GM12878 (cell line): Measurements from ENCODE around the gene KIFAP3. TPM values are rescaled to one million over a fixed set of nuclear protein-coding genes. Genes with fewer than 3 reads are reported as not detected.

Experiments
- ATAC-seq: fragments of 200-7000 bp; cut with Tn5 transposase; 3 replicates; pipeline ENCODE4 v1.9.1; 2020; ENCODE audit warnings: mild to moderate bottlenecking, moderate library complexity
- BruUV-seq: library from RNA; stranded (reverse); fragments of 400-500 nt; replicated peaks from 2 replicates; lab custom pipeline; 2021; lab: Mats Ljungman, UMichigan
- CTCF ChIA-PET: fragments of 300-600 bp; sonication (Branson Sonifier 250); formaldehyde crosslinking; extraction: SDS; loops from one replicate; lab custom pipeline; 2021; ENCODE audit warnings: inconsistent platforms; lab: Yijun Ruan, JAX
- POLR2A ChIA-PET: fragments of 350-600 bp; formaldehyde crosslinking; extraction: SDS; loops from one replicate; lab custom pipeline; 2021; ENCODE audit warnings: inconsistent platforms; lab: Charles Lee
- RAD21 ChIA-PET: fragments of 300-600 bp; sonication (Branson Sonifier 250); formaldehyde crosslinking; loops from one replicate; lab custom pipeline; 2023; ENCODE audit warnings: antibody characterized with exemption; ENCODE audit not compliant: unreplicated experiment; lab: Charles Lee
- SMC1A ChIA-PET: fragments of 300-600 bp; sonication (Branson Sonifier 250); formaldehyde crosslinking; loops from one replicate; lab custom pipeline; 2023; ENCODE audit not compliant: unreplicated experiment, uncharacterized antibody; lab: Charles Lee
- DNase-seq: peaks from one replicate; pipeline ENCODE4 v3.0.0-alpha.2; 2011; ENCODE audit warnings: low read depth, low spot score
- FAIRE-seq: peaks from 3 replicates; lab custom pipeline; 2011; peaks lifted over from hg19 to GRCh38; lab: Jason Lieb, UNC
- H2AFZ ChIP-seq: 2 replicates; pipeline ENCODE4 v1.6.0; 2011; ENCODE audit warnings: low read depth, low read length, control low read depth; ENCODE audit not compliant: control insufficient read depth
- H3K27ac ChIP-seq: 2 replicates; pipeline ENCODE4 v1.5.1; 2011; ENCODE audit warnings: control low read depth; ENCODE audit not compliant: control insufficient read depth, insufficient read depth
- H3K27me3 ChIP-seq, 2 experiments: replicated peaks in 1 of 2; 2 replicates each; pipeline versions ENCODE4 v1.6.0 to v1.6.1; 2011; ENCODE audit warnings: low read length in 1 of 2; ENCODE audit not compliant: control insufficient read depth in 2 of 2, insufficient read depth in 2 of 2
- H3K36me3 ChIP-seq, 2 experiments: 2 replicates each; pipeline ENCODE4 v1.5.1; 2011; ENCODE audit warnings: low read length in 1 of 2; ENCODE audit not compliant: control insufficient read depth in 2 of 2, insufficient read depth in 2 of 2
- H3K4me1 ChIP-seq: 2 replicates; pipeline ENCODE4 v1.6.1; 2011; ENCODE audit warnings: mild to moderate bottlenecking, low read length, moderate library complexity, mixed read lengths; ENCODE audit not compliant: control insufficient read depth, insufficient read depth
- H3K4me2 ChIP-seq: 2 replicates; pipeline ENCODE4 v1.6.0; 2011; ENCODE audit warnings: control low read depth; ENCODE audit not compliant: control insufficient read depth, insufficient read depth
- H3K4me3 ChIP-seq: fragments of 200-600 bp; sonication (generic); 2 replicates; pipeline ENCODE4 v1.5.1; 2016
- H3K79me2 ChIP-seq: 2 replicates; pipeline ENCODE4 v1.6.0; 2011; ENCODE audit warnings: low read length; ENCODE audit not compliant: control insufficient read depth, insufficient read depth
- H3K9ac ChIP-seq: 2 replicates; pipeline ENCODE4 v1.8.0; 2011; ENCODE audit warnings: low read length, control low read depth, mixed read lengths; ENCODE audit not compliant: control insufficient read depth, insufficient read depth
- H3K9me3 ChIP-seq: replicated peaks from 3 replicates; pipeline ENCODE4 v1.5.1; 2011; ENCODE audit warnings: mild to moderate bottlenecking, low read length; ENCODE audit not compliant: control insufficient read depth, insufficient read depth
- H4K20me1 ChIP-seq: 2 replicates; pipeline ENCODE4 v1.6.0; 2011; ENCODE audit not compliant: control insufficient read depth, insufficient read depth
- ASH2L ChIP-seq: fragments of 300-600, 200-600 bp; sonication (generic); IDR thresholded peaks from 2 replicates; pipeline ENCODE4 v1.6.1; 2017; ENCODE audit warnings: low read depth, mild to moderate bottlenecking, borderline replicate concordance
- ATF7 ChIP-seq: fragments of 450-650 bp; IDR thresholded peaks from 2 replicates; pipeline ENCODE4 v1.6.1; 2016; ENCODE audit warnings: low read depth, mild to moderate bottlenecking
- BCL11A ChIP-seq: IDR thresholded peaks from 2 replicates; pipeline ENCODE4 v1.6.1; 2011; ENCODE audit warnings: low read depth, low read length
- LARP7 ChIP-seq: fragments of 450-650 bp; IDR thresholded peaks from 2 replicates; pipeline ENCODE4 v1.6.1; 2017; ENCODE audit warnings: mild to moderate bottlenecking
- NFIC ChIP-seq: IDR thresholded peaks from 2 replicates; pipeline ENCODE4 v1.6.1; 2012; ENCODE audit warnings: low read depth, mild to moderate bottlenecking, inconsistent platforms, low read length, moderate library complexity
- NR2C1 ChIP-seq: fragments of 450-650 bp; IDR thresholded peaks from 2 replicates; pipeline ENCODE4 v1.6.1; 2017; ENCODE audit warnings: antibody characterized with exemption, mild to moderate bottlenecking, moderate library complexity
- NR2F1 ChIP-seq: fragments of 450-650 bp; conservative IDR thresholded peaks from 2 replicates; pipeline ENCODE4 v1.6.1; 2017; ENCODE audit warnings: mild to moderate bottlenecking
- POLR2AphosphoS5 ChIP-seq: IDR thresholded peaks from 2 replicates; pipeline ENCODE4 v1.6.1; 2011; ENCODE audit warnings: mild to moderate bottlenecking, low read length, inconsistent platforms
- RUNX3 ChIP-seq: IDR thresholded peaks from 2 replicates; pipeline ENCODE4 v1.6.1; 2012; ENCODE audit warnings: low read length, inconsistent platforms
- SREBF2 ChIP-seq: IDR thresholded peaks from 2 replicates; pipeline ENCODE4 v1.6.1; 2012; ENCODE audit warnings: mild to moderate bottlenecking, low read length
- in situ Hi-C: fragments of 300-500 bp; cut with MboI; formaldehyde crosslinking; loops from 9 replicates; pipeline ENCODE4 v1.14.3; 2018; ENCODE audit warnings: mixed read lengths
- intact Hi-C: fragments of 100-400 bp; cut with micrococcal nuclease; formaldehyde crosslinking; loops from one replicate; pipeline ENCODE4 v1.14.2; 2022; ENCODE audit not compliant: unreplicated experiment
- polyA plus RNA-seq, 11 experiments: library from polyadenylated mRNA; depleted of rRNA in 4 of 11; unstranded in 6 of 11; stranded (reverse) in 5 of 11; fragments of >200 nt; fragmentation: Nextera tagmentation in 4 of 11; fragmentation: Illumina TruSeq in 1 of 11; extraction: Ambion mirVana in 4 of 11; extraction: Trizol in 1 of 11; gene quantifications; 1 replicate in 1 of 11; 2 replicates in 10 of 11; pipeline versions ENCODE4 v1.2.1 to v1.2.3, GENCODE V29; 2011 to 2016; ENCODE audit warnings: inconsistent platforms in 2 of 11, missing spikeins in 2 of 11, low read depth in 1 of 11
- total RNA-seq, 4 experiments: library from RNA; depleted of rRNA in 3 of 4; stranded (reverse); fragments of >200 nt in 3 of 4; fragmentation: Illumina TruSeq in 1 of 4; extraction: Trizol in 1 of 4; gene quantifications; 2 replicates each; pipeline versions ENCODE4 v1.2.1 to v1.2.3, GENCODE V29; 2013 to 2021
- TF ChIP-seq, protein P1 (sequence below): fragments of 450-650 bp; IDR thresholded peaks from 2 replicates; pipeline ENCODE4 v1.6.1; 2017; ENCODE audit warnings: antibody characterized with exemption, mild to moderate bottlenecking, moderate library complexity
- TF ChIP-seq, protein P2 (sequence below): fragments of 450-650 bp; IDR thresholded peaks from 2 replicates; pipeline ENCODE4 v1.6.1; 2018; ENCODE audit warnings: borderline replicate concordance, mild to moderate bottlenecking; ENCODE audit not compliant: partially characterized antibody
- TF ChIP-seq, protein P3 (sequence below): IDR thresholded peaks from 2 replicates; pipeline ENCODE4 v1.6.1; 2012; ENCODE audit warnings: low read depth, low read length, improper control_type of control experiment

The KIFAP3 gene
- total and polyA plus RNA-seq, 10 of the 15 experiments (the other 5 are each of a cell fraction or from before 2014, with no cell fraction given) = 13.7 to 100 (median 18.9) TPM

DNA sequence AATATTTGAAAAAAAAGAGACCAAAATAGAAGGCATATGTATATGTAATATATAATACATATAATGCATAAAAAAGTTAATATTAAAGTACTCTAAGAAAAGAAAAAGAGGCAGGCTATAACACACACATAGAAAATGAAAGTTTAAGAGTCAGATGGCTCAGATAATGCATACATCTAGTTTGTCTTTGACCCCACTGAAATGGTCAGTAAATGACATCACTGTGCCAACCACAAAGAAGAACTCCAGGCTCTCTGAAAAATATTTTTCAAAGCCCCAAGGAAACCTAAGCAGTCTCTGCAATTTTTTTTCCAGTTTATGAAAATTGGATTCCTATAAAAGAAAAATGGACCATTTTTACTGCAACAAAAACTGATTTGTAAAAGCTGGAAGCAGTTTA, 125.4 kb downstream of the KIFAP3 start:
- Histone ChIP-seq H4K20me1 (no peaks in the 10 kb centered on the region), H3K79me2 (no peaks in the 10 kb centered on the region), H3K27ac (no peak overlapping the region), H3K36me3 (peaks cover 2 to 6% of the 10 kb centered on the region in 2 experiments; a peak in 2 of 4 replicates), H3K4me1 (no peaks in the 10 kb centered on the region)
- intact Hi-C loops = no loop called here
- ATAC-seq = peak; percentile 90
- CTCF ChIA-PET = interaction anchor here (0.9 to 1.2 kb wide), 4 partner anchors 9 to 815 kb away, joined by 3 read pairs; no protein-coding TSS in a partner anchor
- TF ChIP-seq ATF7 = peak; percentile 56; the same call in 1 of the 2 replicates
- TF ChIP-seq BCL11A = no peak
- 0 out of 2 replicates have a peak, but pooled peaks have one; percentile 53 for TF ChIP-seq NR2F1
- TF ChIP-seq NFIC = no peak
- peak; percentile 41; the same call in 1 of the 2 replicates for TF ChIP-seq RUNX3
- no peak for TF ChIP-seq SREBF2
- TF ChIP-seq, all 136 proteins: peak for 3
- Histone ChIP-seq H3K4me3 (no peak overlapping the region), H3K27me3 (no peaks in the 10 kb centered on the region), H3K9ac (no peak overlapping the region), H3K4me2 (no peak overlapping the region), H2AFZ (no peak overlapping the region), H3K9me3 (no peaks in the 10 kb centered on the region)
- POLR2A ChIA-PET = no interaction called here
- BruUV-seq = no TSS peak
- FAIRE-seq (no peak), DNase-seq (no peak)
- in situ Hi-C loops = no loop called here
- SMC1A ChIA-PET = interaction anchor here (0.8 to 1.8 kb wide), 4 partner anchors 10 to 34 kb away, joined by 3 to 7 read pairs (median 4); no protein-coding TSS in a partner anchor
- RAD21 ChIA-PET = no interaction called here

DNA sequence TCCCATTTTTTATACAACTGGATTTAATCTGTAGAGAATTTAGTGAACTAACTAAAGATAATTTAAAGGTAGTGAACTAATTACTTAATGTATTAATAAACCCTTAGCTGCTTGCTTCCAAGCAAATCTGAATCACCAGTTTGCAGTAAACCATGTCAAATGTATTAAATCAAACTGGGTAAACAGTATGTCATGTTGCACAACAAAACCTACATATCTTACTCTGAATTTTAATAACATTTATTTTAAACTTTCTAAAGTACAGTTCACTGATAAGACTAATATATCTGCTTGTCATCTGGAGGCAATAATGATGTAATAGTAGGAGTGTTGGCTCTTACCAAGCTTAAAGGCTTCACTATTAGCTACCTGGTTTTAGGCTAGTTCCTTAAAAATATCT, 128.3 kb downstream of the KIFAP3 start:
- Histone ChIP-seq H3K27me3 (no peaks in the 10 kb centered on the region), H3K9ac (no peak overlapping the region), H3K36me3 (peaks cover 2 to 7% of the 10 kb centered on the region in 2 experiments; a peak in 2 of 4 replicates), H3K79me2 (no peaks in the 10 kb centered on the region), H2AFZ (no peak overlapping the region), H3K4me2 (no peak overlapping the region), H4K20me1 (no peaks in the 10 kb centered on the region), H3K4me1 (no peaks in the 10 kb centered on the region), H3K4me3 (no peak overlapping the region), H3K27ac (no peak overlapping the region), H3K9me3 (no peaks in the 10 kb centered on the region)
- FAIRE-seq = no peak
- ChIA-PET CTCF (interaction anchor here (0.6 to 1.4 kb wide), 3 partner anchors 16 to 36 kb away, joined by 3 read pairs; no protein-coding TSS in a partner anchor), SMC1A (interaction anchor here (0.8 to 3.2 kb wide), 4 partner anchors 10 to 40 kb away, joined by 3 to 15 read pairs (median 4); no protein-coding TSS in a partner anchor), RAD21 (interaction anchor here (0.5 to 1.1 kb wide), 2 partner anchors 17 to 30 kb away, joined by 3 read pairs; no protein-coding TSS in a partner anchor), POLR2A (interaction anchor here (0.6 to 1.1 kb wide), 2 partner anchors 16 to 646 kb away, joined by 3 read pairs; no protein-coding TSS in a partner anchor)
- no TSS peak for BruUV-seq
- no peak for ATAC-seq
- in situ Hi-C loops = no loop called here
- DNase-seq = no peak
- intact Hi-C loops = no loop called here
- no peak for TF ChIP-seq POLR2AphosphoS5
- TF ChIP-seq, protein P1, sequence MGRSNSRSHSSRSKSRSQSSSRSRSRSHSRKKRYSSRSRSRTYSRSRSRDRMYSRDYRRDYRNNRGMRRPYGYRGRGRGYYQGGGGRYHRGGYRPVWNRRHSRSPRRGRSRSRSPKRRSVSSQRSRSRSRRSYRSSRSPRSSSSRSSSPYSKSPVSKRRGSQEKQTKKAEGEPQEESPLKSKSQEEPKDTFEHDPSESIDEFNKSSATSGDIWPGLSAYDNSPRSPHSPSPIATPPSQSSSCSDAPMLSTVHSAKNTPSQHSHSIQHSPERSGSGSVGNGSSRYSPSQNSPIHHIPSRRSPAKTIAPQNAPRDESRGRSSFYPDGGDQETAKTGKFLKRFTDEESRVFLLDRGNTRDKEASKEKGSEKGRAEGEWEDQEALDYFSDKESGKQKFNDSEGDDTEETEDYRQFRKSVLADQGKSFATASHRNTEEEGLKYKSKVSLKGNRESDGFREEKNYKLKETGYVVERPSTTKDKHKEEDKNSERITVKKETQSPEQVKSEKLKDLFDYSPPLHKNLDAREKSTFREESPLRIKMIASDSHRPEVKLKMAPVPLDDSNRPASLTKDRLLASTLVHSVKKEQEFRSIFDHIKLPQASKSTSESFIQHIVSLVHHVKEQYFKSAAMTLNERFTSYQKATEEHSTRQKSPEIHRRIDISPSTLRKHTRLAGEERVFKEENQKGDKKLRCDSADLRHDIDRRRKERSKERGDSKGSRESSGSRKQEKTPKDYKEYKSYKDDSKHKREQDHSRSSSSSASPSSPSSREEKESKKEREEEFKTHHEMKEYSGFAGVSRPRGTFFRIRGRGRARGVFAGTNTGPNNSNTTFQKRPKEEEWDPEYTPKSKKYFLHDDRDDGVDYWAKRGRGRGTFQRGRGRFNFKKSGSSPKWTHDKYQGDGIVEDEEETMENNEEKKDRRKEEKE = no peak
- no peak for TF ChIP-seq ASH2L
- TF ChIP-seq, protein P2, sequence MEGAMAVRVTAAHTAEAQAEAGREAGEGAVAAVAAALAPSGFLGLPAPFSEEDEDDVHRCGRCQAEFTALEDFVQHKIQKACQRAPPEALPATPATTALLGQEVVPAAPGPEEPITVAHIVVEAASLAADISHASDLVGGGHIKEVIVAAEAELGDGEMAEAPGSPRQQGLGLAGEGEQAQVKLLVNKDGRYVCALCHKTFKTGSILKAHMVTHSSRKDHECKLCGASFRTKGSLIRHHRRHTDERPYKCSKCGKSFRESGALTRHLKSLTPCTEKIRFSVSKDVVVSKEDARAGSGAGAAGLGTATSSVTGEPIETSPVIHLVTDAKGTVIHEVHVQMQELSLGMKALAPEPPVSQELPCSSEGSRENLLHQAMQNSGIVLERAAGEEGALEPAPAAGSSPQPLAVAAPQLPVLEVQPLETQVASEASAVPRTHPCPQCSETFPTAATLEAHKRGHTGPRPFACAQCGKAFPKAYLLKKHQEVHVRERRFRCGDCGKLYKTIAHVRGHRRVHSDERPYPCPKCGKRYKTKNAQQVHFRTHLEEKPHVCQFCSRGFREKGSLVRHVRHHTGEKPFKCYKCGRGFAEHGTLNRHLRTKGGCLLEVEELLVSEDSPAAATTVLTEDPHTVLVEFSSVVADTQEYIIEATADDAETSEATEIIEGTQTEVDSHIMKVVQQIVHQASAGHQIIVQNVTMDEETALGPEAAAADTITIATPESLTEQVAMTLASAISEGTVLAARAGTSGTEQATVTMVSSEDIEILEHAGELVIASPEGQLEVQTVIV = no peak
- TF ChIP-seq, protein P3, sequence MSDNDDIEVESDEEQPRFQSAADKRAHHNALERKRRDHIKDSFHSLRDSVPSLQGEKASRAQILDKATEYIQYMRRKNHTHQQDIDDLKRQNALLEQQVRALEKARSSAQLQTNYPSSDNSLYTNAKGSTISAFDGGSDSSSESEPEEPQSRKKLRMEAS = no peak
- no peak for TF ChIP-seq NR2C1
- TF ChIP-seq LARP7 = no peak
